Endothelial cell of umbilical vein (primary cell): ENCODE results near the gene DENND4A. TPM values are rescaled to one million over a fixed set of nuclear protein-coding genes. Genes with fewer than 3 reads are reported as not detected.

Experiments
- BruUV-seq: library from RNA; stranded (reverse); fragments of 400-500 nt; replicated peaks from 2 replicates; lab custom pipeline; 2021; lab: Mats Ljungman, UMichigan
- CTCF ChIA-PET: fragments of 300-600, 350-600 bp; sonication (Branson Sonifier 250); formaldehyde crosslinking; loops from one replicate; lab custom pipeline; 2021; ENCODE audit warnings: antibody characterized with exemption, inconsistent platforms; lab: Charles Lee
- POLR2A ChIA-PET: fragments of 300-600, 350-600 bp; sonication (Branson Sonifier 250); formaldehyde crosslinking; loops from one replicate; lab custom pipeline; 2021; ENCODE audit warnings: antibody characterized with exemption, inconsistent platforms; lab: Charles Lee
- DNase-seq: peaks from one replicate; pipeline ENCODE4 v3.0.0-alpha.2; 2011; ENCODE audit warnings: low read depth, low spot score
- FAIRE-seq: peaks from 2 replicates; lab custom pipeline; 2011; peaks lifted over from hg19 to GRCh38; lab: Jason Lieb, UNC
- H2AFZ ChIP-seq: 2 replicates; pipeline ENCODE4 v1.6.0; 2012; ENCODE audit warnings: low read depth, low read length, control low read depth, inconsistent platforms
- H3K27ac ChIP-seq: 2 replicates; pipeline ENCODE4 v1.5.1; 2011; ENCODE audit warnings: low read depth, mild to moderate bottlenecking, control low read depth, low read length, moderate library complexity; ENCODE audit not compliant: insufficient read depth
- H3K27me3 ChIP-seq, 2 experiments: 2 replicates each; pipeline versions ENCODE4 v1.6.0 to v1.6.1; 2011; ENCODE audit warnings: low read length in 2 of 2, mixed read lengths in 1 of 2; ENCODE audit not compliant: control insufficient read depth in 2 of 2, insufficient read depth in 2 of 2
- H3K36me3 ChIP-seq, 2 experiments: 2 replicates in 1 of 2; 3 replicates in 1 of 2; pipeline ENCODE4 v1.5.1; 2011; ENCODE audit warnings: low read length in 2 of 2, mild to moderate bottlenecking in 1 of 2, moderate library complexity in 1 of 2; ENCODE audit not compliant: control insufficient read depth in 2 of 2, insufficient read depth in 2 of 2; ENCODE audit errors: extremely low read depth in 1 of 2
- H3K4me1 ChIP-seq: 3 replicates; pipeline ENCODE4 v1.5.1; 2011; ENCODE audit warnings: mild to moderate bottlenecking, low read length; ENCODE audit not compliant: control insufficient read depth, insufficient read depth; ENCODE audit errors: extremely low read depth
- H3K4me2 ChIP-seq: 2 replicates; pipeline ENCODE4 v1.6.1; 2011; ENCODE audit warnings: low read length, control low read depth, mixed read lengths; ENCODE audit not compliant: insufficient read depth
- H3K4me3 ChIP-seq, 3 experiments: fragments of 200-600 bp in 1 of 3; sonication (generic), shearing (Covaris generic) in 1 of 3; replicated peaks in 1 of 3; 2 replicates each; pipeline ENCODE4 v1.5.1; 2011 to 2016; ENCODE audit warnings: control low read depth in 3 of 3, low read length in 3 of 3, mild to moderate bottlenecking in 2 of 3, inconsistent platforms in 1 of 3, low read depth in 1 of 3, moderate library complexity in 1 of 3; ENCODE audit not compliant: insufficient read depth in 1 of 3
- H3K79me2 ChIP-seq: 2 replicates; pipeline ENCODE4 v1.6.0; 2012; ENCODE audit warnings: low read length, inconsistent platforms; ENCODE audit not compliant: control insufficient read depth, insufficient read depth
- H3K9ac ChIP-seq: replicated peaks from 2 replicates; pipeline ENCODE3; 2011; ENCODE audit warnings: low read length, control low read depth; ENCODE audit not compliant: insufficient read depth; ENCODE audit errors: extremely low read depth
- H3K9me1 ChIP-seq: replicated peaks from 3 replicates; pipeline ENCODE4 v1.6.0; 2011; ENCODE audit warnings: mild to moderate bottlenecking, low read length; ENCODE audit not compliant: control insufficient read depth, insufficient read depth; ENCODE audit errors: extremely low read depth
- H3K9me3 ChIP-seq: replicated peaks from 2 replicates; pipeline ENCODE4 v1.5.1; 2012; ENCODE audit warnings: low read length, inconsistent platforms; ENCODE audit not compliant: control insufficient read depth, insufficient read depth
- H4K20me1 ChIP-seq: replicated peaks from 2 replicates; pipeline ENCODE3; 2011; ENCODE audit warnings: mild to moderate bottlenecking, low read length; ENCODE audit not compliant: control insufficient read depth, insufficient read depth; ENCODE audit errors: extremely low read depth
- CTCF ChIP-seq, 2 donors: IDR thresholded peaks; 1 replicate in 1 of 2; 2 replicates in 1 of 2; pipeline ENCODE4 v1.5.1; 2011; ENCODE audit warnings: low read length in 2 of 2, mild to moderate bottlenecking in 2 of 2, moderate library complexity in 2 of 2, control low read depth in 1 of 2, inconsistent platforms in 1 of 2, low read depth in 1 of 2; ENCODE audit not compliant: insufficient read depth in 1 of 2; ENCODE audit errors: extremely low read depth in 1 of 2
- EZH2 ChIP-seq: IDR thresholded peaks from 2 replicates; pipeline ENCODE4 v1.6.1; 2012; ENCODE audit warnings: borderline replicate concordance, low read depth, mild to moderate bottlenecking, moderate library complexity, low read length, inconsistent platforms; ENCODE audit not compliant: severe bottlenecking
- FOS ChIP-seq: IDR thresholded peaks from 2 replicates; pipeline ENCODE4 v1.6.1; 2011; ENCODE audit warnings: mild to moderate bottlenecking, low read length, moderate library complexity, borderline replicate concordance; ENCODE audit not compliant: insufficient read depth
- JUN ChIP-seq: IDR thresholded peaks from 2 replicates; pipeline ENCODE4 v1.6.1; 2011; ENCODE audit warnings: borderline replicate concordance, low read depth; ENCODE audit not compliant: insufficient read length, insufficient read depth
- POLR2A ChIP-seq: IDR thresholded peaks from 2 replicates; pipeline ENCODE4 v1.6.1; 2012; ENCODE audit warnings: low read depth, mild to moderate bottlenecking, control low read depth, low read length
- dilution Hi-C: fragments of 300-500 bp; cut with MboI; formaldehyde crosslinking; loops from one replicate; pipeline ENCODE4 v1.15.0; 2019; ENCODE audit warnings: low sequenced_read_pairs; ENCODE audit not compliant: extremely low pct_ligation_motif_present
- intact Hi-C: fragments of 100-400 bp; cut with micrococcal nuclease; formaldehyde crosslinking; loops from one replicate; pipeline ENCODE4 v1.10.0; 2022
- polyA plus RNA-seq, 4 experiments: library from polyadenylated mRNA; depleted of rRNA in 3 of 4; stranded (reverse) in 3 of 4; unstranded in 1 of 4; fragments of >200 nt; gene quantifications; 2 replicates each; pipeline versions ENCODE4 v1.2.1 to v1.2.3, GENCODE V29; 2011 to 2012; ENCODE audit warnings: missing spikeins in 1 of 4
- total RNA-seq: library from RNA; stranded (reverse); gene quantifications from 2 replicates; pipeline ENCODE4 v1.2.3, GENCODE V29; 2021

Gene DENND4A
- total and polyA plus RNA-seq, 2 donors (not counting 3 experiments of a cell fraction or from before 2014, with no cell fraction given) = 5.7 to 22.2 TPM

- no peaks in the 10 kb centered on the region for H3K4me1 ChIP-seq
- no TSS peak for BruUV-seq
- H3K27ac ChIP-seq = no peak overlapping the region
- H3K9me3 ChIP-seq = no peaks in the 10 kb centered on the region
- FAIRE-seq = no peak
- dilution Hi-C loops (no loop called here), intact Hi-C loops (no loop called here)
- no peak overlapping the region for H3K4me2 ChIP-seq
- H3K27me3 ChIP-seq = no peaks in the 10 kb centered on the region
- H3K36me3 ChIP-seq = peaks cover 0 to 7% of the 10 kb centered on the region in 2 experiments
- no peak overlapping the region for H2AFZ ChIP-seq
- H4K20me1 ChIP-seq = no peaks in the 10 kb centered on the region
- no peak for DNase-seq
- no peak overlapping the region for H3K9ac ChIP-seq
- H3K79me2 ChIP-seq = no peaks in the 10 kb centered on the region
- CTCF ChIA-PET = interaction anchor here (1.0 to 2.2 kb wide), 3 partner anchors 11 to 22 kb away, joined by 3 to 7 read pairs (median 5); no protein-coding TSS in a partner anchor
- POLR2A ChIA-PET = no interaction called here
- H3K4me3 ChIP-seq = no peak overlapping the region
- no peaks in the 10 kb centered on the region for H3K9me1 ChIP-seq
- no peak for TF ChIP-seq CTCF (IDR thresholded peaks at IDR 0.05; ENCODE audit: extremely low read depth in 1 of 2, insufficient read depth in 1 of 2, low read depth in 1 of 2, low read length in 2 of 2)
- TF ChIP-seq EZH2 = no peak
- TF ChIP-seq POLR2A = no peak
- no peak for TF ChIP-seq JUN
- TF ChIP-seq FOS = no peak
These were observed 131.2 kb downstream of the DENND4A start for GRCh38 chr15:65660927-65661326.

GRCh38 chr15:65659502-65660052 lies 132.5 kb downstream of the DENND4A start:
- H3K9ac ChIP-seq = no peak overlapping the region
- ChIA-PET POLR2A (no interaction called here), CTCF (interaction anchor here (1.2 to 2.2 kb wide), 3 partner anchors 9 to 20 kb away, joined by 3 to 8 read pairs (median 7); no protein-coding TSS in a partner anchor)
- DNase-seq (no peak), FAIRE-seq (no peak)
- H4K20me1 ChIP-seq = no peaks in the 10 kb centered on the region
- no peak overlapping the region for H3K27ac ChIP-seq
- dilution Hi-C loops (no loop called here), intact Hi-C loops (no loop called here)
- H3K4me3 ChIP-seq = no peak overlapping the region
- TF ChIP-seq POLR2A = no peak
- no peak for TF ChIP-seq CTCF (IDR thresholded peaks at IDR 0.05; ENCODE audit: extremely low read depth in 1 of 2, insufficient read depth in 1 of 2, low read depth in 1 of 2, low read length in 2 of 2)
- H3K9me3 ChIP-seq = no peaks in the 10 kb centered on the region
- H3K9me1 ChIP-seq = no peaks in the 10 kb centered on the region
- H3K4me2 ChIP-seq = no peak overlapping the region
- H2AFZ ChIP-seq = no peak overlapping the region
- BruUV-seq = no TSS peak
- no peaks in the 10 kb centered on the region for H3K79me2 ChIP-seq
- H3K27me3 ChIP-seq = no peaks in the 10 kb centered on the region
- peaks cover 0 to 7% of the 10 kb centered on the region in 2 experiments for H3K36me3 ChIP-seq
- H3K4me1 ChIP-seq = peaks cover 10% of the 10 kb centered on the region
